GM19193 (cell line): ENCODE measurements around the gene LSAMP.

ENCODE experiments used
- POLR2A ChIP-seq: IDR thresholded peaks from 4 replicates; pipeline ENCODE4 v1.6.1; 2011; ENCODE audit not compliant: insufficient read depth, insufficient read length; ENCODE audit errors: extremely low read depth

Gene LSAMP

DNA sequence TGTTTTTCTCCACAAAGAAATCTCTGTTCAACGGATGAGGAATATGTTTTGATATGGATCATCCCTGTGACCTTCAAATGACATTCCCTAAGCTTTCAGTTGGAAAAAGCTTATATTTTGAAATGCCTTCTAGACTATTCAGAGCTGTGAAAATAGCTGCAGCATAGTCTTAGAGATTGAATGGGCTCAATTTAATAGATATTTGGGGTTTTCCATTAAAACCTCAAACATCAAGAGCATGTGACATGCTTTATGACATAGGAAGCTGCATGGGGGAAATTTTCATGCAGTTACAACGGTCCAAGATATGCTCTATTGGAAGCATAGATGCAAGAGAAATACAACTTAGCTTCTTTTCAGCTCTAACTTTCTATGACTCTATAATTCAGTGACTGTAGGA, 102.8 kb downstream of the LSAMP start:
- no peak for TF ChIP-seq POLR2A

DNA sequence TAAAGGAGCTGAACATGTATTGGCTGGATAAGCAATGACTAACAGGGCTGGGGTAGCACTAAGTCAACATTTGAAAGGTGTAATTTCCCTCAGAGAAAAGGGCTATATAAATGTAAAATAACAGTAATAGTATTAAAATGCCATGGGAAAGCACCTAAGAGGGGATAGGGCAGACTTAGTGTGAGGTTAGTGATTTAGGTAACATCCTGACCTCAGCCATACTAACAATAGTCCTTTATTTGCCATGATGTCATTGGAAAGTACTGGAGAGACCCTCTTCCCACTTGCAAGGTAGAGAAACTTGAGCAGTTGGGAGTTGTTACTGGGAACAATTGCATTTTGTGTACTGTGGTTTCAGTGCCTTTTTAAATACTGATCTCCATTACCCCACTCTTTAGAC, 103.4 kb downstream of the LSAMP start:
- TF ChIP-seq POLR2A = no peak

DNA sequence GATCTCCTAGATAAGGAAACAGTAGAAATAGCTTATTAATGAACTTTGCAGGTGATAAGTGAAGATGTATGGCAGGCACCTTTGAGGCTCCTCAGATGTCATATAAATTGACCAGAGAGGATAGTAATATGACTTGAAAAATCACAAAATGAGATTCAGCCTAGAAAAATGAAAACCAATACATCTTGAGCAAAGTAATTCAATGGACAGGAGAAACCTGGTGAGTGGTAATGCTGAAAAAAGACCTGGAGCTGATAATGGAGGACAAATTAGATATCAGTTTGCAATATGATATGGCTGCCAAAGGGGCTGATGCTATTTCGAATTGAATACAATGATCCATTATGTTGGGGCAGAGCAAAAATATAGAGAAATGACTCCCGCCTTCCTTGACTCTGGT, 103.9 kb downstream of the LSAMP start:
- TF ChIP-seq POLR2A = no peak

DNA sequence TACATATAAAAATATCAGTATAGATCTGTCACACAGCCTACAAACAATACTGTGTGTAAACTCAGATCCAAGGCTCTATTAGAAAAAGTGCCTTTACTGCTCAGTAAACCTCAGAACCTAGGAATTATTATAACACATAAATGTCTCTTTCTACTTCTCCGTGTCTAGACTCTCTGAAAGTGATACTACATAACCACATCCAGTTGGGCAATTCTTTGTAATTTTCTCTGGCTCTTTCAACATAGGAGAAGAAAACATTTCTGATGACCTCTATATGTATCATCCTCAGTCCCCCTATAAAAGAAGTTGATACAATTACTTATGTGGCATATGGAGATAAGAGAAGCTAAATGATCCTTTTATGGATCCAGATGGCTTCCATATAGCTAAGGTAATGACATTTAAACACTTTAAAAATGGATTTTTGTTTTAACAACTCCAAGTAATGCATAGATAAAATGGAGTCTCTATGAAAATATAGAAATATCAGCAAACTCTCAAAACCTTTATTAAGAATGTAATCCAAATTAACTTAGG, 104.5 kb downstream of the LSAMP start:
- no peak for TF ChIP-seq POLR2A

DNA sequence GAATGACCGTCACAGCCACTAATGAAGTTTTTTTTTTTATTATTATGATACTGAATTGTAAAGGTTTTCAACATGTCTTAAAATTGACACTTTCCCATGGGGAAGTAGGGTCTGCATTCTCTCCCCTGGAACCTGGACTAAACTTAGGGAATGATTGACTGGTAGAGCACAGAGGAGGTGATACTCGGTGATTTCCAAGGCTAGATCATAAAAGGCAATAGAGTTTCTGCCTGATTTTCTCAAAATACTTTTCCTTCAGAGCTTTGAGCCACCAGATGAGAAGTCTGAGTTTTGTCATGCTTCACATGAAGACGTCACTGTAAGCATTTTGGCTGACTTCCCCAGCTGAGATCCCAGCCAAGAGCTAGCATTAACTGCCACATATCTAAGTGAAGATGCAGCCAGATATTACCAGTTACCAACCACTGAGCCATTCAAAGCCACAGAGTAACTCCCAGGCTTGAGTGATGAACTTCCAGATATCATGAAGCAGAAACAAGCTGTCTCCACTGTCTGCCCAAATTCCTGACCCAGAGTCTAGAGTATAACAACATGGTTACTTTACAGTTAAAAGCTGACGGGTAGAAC, 105.8 kb downstream of the LSAMP start:
- no peak for TF ChIP-seq POLR2A

DNA sequence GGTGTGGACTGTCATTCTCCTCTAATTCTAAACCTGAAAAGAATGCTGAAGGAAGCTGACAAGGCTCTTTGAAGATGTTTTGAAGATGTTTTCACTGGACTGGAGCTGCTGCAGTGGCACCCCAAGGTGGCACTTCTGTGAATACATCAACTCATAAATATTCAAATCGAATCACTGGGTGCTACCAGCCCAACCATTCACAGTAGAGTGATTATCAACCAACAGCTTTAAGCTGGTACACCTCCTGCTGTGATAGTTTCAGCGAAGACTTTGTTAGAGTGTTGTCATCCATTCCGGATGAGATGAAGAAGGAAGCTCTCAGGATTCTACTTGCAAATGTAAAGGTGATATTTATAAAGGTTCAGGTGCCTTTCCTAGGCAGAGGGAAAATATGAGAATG, 106.6 kb downstream of the LSAMP start:
- no peak for TF ChIP-seq POLR2A

DNA sequence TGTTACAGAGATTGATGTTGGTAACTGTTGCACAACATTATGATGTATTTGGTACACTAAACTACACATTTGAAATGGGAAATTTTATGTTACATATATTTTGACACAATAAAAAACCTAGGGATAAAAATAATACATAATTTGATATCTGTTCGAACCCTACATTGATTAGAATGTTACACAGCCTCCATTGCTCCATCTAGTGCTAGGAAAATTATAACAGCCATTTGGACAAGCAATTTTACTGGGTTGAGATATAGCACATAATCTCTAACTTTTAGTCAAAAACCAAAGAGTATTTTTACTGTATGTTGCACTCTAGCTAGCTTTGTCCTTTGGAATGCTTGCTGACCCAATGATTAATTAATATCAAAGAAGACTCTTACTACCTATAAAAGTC, 108.1 kb downstream of the LSAMP start:
- no peak for TF ChIP-seq POLR2A

DNA sequence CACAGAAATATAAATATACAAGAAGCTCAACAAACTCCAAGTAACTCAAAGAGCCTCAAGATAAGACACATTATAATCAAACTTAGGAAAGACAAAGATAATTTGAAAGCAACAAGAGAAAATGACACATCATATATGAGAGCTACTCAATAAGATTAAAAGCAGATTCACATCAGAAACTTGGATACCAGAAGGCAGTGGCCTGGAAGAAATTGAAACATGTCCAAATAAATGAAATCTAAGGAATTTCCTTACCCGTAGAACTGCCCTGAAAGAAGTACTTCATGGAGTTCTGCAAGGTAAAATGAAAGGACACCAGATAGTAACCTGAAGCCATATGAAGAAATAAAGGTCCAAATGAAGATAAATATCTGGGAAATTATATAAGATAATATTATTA, 113.9 kb downstream of the LSAMP start:
- TF ChIP-seq POLR2A = no peak

DNA sequence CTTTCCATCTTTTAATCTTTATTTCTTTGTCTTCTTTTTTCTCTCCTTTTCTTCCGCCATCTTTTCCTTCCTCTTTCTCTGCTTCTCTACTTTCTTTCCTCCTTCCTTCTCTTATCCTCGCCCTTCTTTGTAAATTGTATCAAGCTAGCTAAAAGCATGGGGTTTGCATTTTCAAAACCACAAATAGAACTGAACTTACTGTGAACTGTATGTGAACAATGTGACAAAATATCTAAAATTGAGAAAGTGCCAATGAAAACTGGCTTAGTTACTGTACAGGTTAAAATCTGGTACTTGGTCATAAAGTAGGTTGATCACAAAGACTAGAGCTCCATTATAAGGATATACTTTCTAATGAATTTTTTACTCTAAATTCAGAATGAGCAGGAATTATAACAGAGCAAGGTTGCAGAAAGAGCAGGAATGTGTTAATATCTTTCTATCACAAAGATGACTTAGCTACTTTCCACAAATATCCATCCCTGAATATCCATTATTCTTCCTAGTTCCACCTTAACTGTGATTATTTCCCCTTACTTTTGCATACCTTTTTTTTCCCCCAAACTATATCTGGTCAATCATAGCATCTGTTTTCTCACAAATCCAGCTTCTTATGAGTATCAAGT, 122.4 kb downstream of the LSAMP start:
- TF ChIP-seq POLR2A = no peak

DNA sequence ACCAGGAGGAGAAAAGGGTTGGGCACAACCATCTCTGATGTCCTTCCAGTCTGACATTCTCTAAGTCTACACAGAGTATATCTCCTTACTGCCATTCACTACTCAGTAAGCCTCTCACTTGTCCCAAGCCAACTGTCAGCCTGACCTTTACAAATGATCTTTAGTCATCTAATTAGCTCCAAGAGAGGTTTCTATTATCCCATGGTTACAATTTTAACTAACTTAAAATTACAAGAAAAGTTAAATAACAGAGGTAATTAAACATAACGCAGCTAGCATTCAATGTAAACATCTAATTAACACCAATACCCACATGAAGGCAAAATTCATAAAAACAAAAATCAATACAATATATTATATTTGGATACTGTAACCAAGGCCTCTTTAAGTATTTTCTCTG, 126.9 kb downstream of the LSAMP start:
- no peak for TF ChIP-seq POLR2A

DNA sequence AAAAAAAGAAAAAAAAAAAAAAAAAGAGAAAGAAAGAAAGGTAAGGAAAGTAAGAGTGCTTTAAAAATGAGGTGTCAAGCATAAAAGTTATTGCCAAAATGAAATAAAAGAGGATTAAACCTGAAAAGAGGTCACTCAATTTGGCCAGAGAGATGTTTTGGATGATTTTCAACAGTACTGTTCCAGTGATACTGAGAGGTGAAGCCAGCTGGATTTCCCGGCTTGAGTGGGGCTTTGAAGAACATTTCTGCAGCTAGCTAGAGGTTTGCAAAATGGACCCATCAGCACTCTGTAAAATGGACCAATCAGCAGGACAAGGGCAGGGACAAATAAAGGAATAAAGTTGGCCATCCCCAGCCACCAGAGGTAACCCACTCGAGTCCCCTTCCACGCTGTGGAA, 128.5 kb downstream of the LSAMP start:
- no peak for TF ChIP-seq POLR2A

DNA sequence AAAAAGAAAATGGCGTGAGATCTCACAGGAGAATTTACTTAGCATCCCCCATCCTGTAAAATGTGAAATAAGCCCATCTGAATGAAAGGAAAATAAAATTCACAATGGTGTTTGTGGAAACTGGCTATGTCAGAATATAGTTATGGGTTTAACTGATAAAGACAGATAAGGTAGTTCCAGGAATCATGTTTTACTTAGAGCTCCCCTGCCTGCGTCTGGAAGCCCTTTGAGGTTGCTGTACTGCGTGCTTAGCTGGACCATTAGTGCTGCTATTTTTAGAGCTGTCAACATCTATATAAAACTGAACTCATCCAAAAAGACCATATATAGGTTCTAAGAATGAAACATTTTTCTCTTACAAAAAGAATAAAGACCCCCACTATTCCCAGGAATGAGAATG, 130.8 kb downstream of the LSAMP start:
- no peak for TF ChIP-seq POLR2A

DNA sequence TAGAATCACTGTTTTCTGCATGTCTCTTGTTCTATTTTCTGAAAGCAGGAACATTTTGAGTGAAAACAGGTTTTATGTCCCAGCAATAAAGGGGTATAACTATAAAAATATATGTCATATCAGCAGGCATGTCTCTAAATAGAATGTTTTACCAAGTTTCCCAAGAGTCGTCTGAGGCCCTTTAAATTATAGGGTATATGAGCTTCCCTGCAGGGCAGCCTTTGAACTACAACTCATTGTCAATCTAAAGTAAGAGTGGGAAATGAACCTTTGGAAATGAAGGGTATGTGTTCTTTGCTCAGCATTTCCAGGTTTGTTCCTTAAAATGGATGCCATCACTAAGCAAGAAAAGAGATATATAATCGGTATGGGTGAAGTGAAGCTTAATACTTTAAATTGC, 138.6 kb downstream of the LSAMP start:
- no peak for TF ChIP-seq POLR2A

DNA sequence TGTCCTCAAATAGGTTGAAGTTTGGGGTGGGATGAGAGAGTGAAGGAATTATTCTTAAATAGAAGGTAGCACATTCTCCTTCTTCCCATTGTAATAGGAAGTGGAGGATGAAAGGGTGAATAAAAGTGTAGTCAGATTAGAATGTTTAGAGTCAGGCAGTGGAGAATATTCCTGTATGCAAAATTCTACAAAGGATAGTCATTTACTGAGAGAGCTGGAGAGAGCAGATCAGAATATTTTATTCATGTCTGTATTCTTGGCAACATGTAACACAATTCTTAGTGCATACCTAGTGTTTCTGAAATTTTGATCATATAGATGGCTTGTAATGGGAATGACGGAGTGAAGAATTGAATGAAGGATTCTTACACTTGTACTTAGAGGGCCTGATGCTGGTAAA, 139.1 kb downstream of the LSAMP start:
- TF ChIP-seq POLR2A = no peak

DNA sequence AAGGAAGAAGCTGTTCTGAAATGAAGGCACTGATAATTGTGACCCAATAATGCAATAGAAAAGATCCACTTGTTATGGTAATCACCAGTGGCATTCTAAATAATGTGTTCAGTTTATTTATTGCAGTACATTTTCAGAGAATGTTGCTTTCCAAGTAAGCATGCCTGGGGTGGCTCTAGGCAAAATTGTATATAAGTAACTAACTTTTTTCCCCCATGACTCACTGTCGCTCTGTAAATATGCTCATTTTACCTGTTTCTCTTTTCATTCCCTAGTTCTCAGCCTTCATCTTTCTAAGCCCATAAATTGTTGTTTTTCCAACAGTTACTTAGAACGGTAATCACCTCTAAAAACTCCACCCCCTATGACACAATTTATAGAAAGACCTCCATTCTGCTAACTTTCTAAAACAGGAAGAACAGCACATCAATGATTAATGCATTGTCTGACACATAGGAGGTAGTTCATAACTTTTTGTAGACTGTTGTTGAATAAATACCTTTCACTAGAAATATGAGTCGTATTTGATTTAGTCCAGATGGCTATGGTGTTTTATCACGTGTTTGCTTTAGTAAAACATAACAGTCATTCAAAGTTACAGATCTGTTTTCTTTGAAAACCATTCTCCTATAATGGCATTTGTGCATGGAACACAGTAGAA, 143.1 kb downstream of the LSAMP start:
- no peak for TF ChIP-seq POLR2A

DNA sequence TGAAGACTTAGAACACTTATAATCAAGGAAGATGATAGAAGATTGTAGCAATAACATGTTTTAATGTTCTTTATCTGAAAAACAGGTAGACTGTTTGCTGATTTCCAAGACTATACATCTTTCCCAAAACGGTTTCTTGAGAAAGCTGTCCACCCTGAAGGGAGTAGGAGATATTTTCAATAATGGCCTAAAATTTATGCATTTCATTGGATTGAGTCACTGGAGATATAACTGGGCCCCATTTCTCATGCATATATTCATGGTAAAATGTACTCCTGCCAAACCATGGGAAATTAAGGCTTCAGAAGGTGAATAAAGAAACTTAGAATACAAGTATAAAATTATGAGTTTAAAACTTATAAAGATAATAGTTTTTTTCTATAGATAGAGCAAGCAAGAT, 143.9 kb downstream of the LSAMP start:
- no peak for TF ChIP-seq POLR2A

DNA sequence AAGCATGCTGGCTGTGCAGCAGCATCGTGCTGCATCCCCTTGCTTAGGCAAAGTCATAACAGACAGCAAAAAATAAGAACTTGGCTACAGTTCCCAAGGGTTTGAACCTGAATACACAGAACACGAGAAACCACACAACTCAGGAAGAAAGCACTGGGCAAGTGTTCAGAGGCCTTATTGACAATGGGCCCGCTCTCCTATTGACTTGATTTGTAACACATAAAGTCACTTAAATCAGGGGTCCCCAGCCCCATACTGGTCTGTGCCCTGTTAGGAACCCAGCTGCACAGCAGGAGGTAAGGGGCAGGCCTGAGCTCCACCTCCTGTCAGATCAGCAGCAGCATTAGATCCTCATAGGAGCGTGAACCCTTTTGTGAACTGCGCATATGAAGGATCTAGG, 145.1 kb downstream of the LSAMP start:
- TF ChIP-seq POLR2A = no peak

DNA sequence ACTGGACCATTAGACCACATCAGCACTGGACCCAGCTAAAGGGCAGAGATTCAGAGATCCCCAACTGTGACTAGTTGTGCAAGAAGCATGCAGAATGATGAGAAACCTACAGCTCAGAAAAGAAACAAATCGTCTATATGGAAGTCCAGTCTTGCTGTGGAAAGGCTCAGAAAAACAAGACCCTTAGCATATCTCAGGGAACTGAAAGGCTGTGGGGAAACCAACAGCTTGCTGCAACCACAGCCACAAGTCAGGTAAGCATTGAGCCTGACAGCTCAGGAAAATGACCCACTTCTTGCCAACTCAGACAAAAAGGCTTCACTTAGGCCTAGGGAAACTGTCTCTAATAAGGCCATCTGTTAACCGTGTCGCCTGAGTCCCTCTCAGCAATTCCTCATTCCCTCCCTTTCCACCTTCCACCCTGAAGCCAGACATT, 145.6 kb downstream of the LSAMP start:
- TF ChIP-seq POLR2A = no peak
